Caco-2 (cell line): ENCODE results near the gene RPS6KA2. TPM values are rescaled to one million over a fixed set of nuclear protein-coding genes. Genes with fewer than 3 reads are reported as not detected.

Source experiments
- BruUV-seq: library from RNA; stranded (reverse); fragments of 400-500 nt; replicated peaks from 2 replicates; lab custom pipeline; 2021; lab: Mats Ljungman, UMichigan
- CTCF ChIA-PET: fragments of 300-600 bp; sonication (Branson Sonifier 250); formaldehyde crosslinking; loops from one replicate; lab custom pipeline; 2022; ENCODE audit warnings: antibody characterized with exemption; lab: Charles Lee
- POLR2A ChIA-PET: fragments of 300-600 bp; sonication (Branson Sonifier 250); formaldehyde crosslinking; loops from one replicate; lab custom pipeline; 2022; ENCODE audit warnings: antibody characterized with exemption; lab: Charles Lee
- DNase-seq, 2 experiments: peaks; one replicate each; pipeline versions ENCODE4 v3.0.0 to v3.0.0-alpha.2; 2020 to 2022
- H3K27me3 ChIP-seq: replicated peaks from 2 replicates; pipeline ENCODE4 v1.6.0; 2011; ENCODE audit warnings: low read length; ENCODE audit not compliant: control insufficient read depth, insufficient read depth
- H3K36me3 ChIP-seq: 2 replicates; pipeline ENCODE4 v1.5.1; 2011; ENCODE audit warnings: low read length; ENCODE audit not compliant: control insufficient read depth, insufficient read depth
- H3K4me1 ChIP-seq: fragments of 250-450 bp; sonication (Bioruptor Pico); 2 replicates; pipeline ENCODE4 v1.5.1; 2020; ENCODE audit warnings: mild to moderate bottlenecking
- H3K4me3 ChIP-seq: 2 replicates; pipeline ENCODE4 v1.5.1; 2011; ENCODE audit warnings: low read depth, mild to moderate bottlenecking, control low read depth, low read length
- H3K9me3 ChIP-seq: fragments of 250-450 bp; sonication (Bioruptor Pico); 2 replicates; pipeline ENCODE4 v1.5.1; 2020; ENCODE audit warnings: mild to moderate bottlenecking, moderate library complexity
- H3K27ac Mint-ChIP-seq: one replicate; pipeline ENCODE4 v1.8.0; 2022; ENCODE audit warnings: mixed read lengths; ENCODE audit not compliant: unreplicated experiment
- H3K27me3 Mint-ChIP-seq: one replicate; pipeline ENCODE4 v1.8.0; 2022; ENCODE audit warnings: mixed read lengths; ENCODE audit not compliant: insufficient read depth, unreplicated experiment
- H3K36me3 Mint-ChIP-seq: one replicate; pipeline ENCODE4 v1.8.0; 2022; ENCODE audit warnings: mild to moderate bottlenecking, mixed read lengths; ENCODE audit not compliant: insufficient read depth, unreplicated experiment
- H3K4me1 Mint-ChIP-seq: one replicate; pipeline ENCODE4 v1.8.0; 2022; ENCODE audit warnings: low read depth, mixed read lengths; ENCODE audit not compliant: unreplicated experiment
- H3K4me3 Mint-ChIP-seq: one replicate; pipeline ENCODE4 v1.8.0; 2022; ENCODE audit warnings: mild to moderate bottlenecking, moderate library complexity, mixed read lengths; ENCODE audit not compliant: unreplicated experiment
- H3K9me3 Mint-ChIP-seq: one replicate; pipeline ENCODE4 v1.8.0; 2022; ENCODE audit warnings: mixed read lengths; ENCODE audit not compliant: unreplicated experiment
- intact Hi-C: fragments of 100-400 bp; cut with micrococcal nuclease; formaldehyde crosslinking; loops from one replicate; pipeline ENCODE4 v1.10.0; 2022; ENCODE audit not compliant: unreplicated experiment
- total RNA-seq: library from RNA; stranded (reverse); gene quantifications from 2 replicates; pipeline ENCODE4 v1.2.3, GENCODE V29; 2022
- TF ChIP-seq, protein P1 (sequence below), 2 experiments: fragments of 200-600 bp in 1 of 2; IDR thresholded peaks; 1 replicate in 1 of 2; 2 replicates in 1 of 2; pipeline versions ENCODE4 v1.5.1 to v1.8.0; 2011 to 2022; ENCODE audit warnings: antibody characterized with exemption in 1 of 2, control low read depth in 1 of 2, inconsistent platforms in 1 of 2, low read depth in 1 of 2, low read length in 1 of 2, mild to moderate bottlenecking in 1 of 2, moderate library complexity in 1 of 2; ENCODE audit not compliant: insufficient read depth in 1 of 2, severe bottlenecking in 1 of 2, unreplicated experiment in 1 of 2

RPS6KA2 gene
- total RNA-seq, 1 experiment from 2014 or later, result 5.6 TPM

DNA sequence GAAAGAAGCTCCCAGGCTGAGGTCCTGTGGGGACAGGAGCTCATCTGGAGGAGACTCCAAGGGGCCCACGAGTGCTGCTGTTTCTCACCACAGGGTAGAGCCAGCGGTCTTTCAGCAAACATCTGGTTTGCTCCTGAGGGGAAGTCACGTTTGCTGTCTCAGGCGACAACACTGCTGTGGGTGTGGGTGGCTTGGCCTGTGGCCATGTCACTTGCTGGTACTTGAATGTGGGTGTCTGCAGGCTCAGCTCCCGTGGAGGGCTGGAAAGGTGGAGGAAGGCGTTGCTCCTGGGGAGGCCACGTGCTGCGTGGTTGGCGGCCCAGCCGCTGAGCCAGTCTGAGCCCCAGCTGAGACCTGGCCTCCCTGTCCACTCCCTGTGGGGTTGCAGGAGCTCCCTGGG lies 191.5 kb downstream of the RPS6KA2 start:
- ChIA-PET POLR2A (no interaction called here), CTCF (no interaction called here)
- Mint-ChIP-seq H3K27me3 (peaks cover 8% of the 10 kb centered on the region), H3K27ac (no peak overlapping the region), H3K4me3 (no peak overlapping the region), H3K9me3 (no peaks in the 10 kb centered on the region), H3K36me3 (no peaks in the 10 kb centered on the region), H3K4me1 (no peaks in the 10 kb centered on the region)
- TF ChIP-seq, protein P1, sequence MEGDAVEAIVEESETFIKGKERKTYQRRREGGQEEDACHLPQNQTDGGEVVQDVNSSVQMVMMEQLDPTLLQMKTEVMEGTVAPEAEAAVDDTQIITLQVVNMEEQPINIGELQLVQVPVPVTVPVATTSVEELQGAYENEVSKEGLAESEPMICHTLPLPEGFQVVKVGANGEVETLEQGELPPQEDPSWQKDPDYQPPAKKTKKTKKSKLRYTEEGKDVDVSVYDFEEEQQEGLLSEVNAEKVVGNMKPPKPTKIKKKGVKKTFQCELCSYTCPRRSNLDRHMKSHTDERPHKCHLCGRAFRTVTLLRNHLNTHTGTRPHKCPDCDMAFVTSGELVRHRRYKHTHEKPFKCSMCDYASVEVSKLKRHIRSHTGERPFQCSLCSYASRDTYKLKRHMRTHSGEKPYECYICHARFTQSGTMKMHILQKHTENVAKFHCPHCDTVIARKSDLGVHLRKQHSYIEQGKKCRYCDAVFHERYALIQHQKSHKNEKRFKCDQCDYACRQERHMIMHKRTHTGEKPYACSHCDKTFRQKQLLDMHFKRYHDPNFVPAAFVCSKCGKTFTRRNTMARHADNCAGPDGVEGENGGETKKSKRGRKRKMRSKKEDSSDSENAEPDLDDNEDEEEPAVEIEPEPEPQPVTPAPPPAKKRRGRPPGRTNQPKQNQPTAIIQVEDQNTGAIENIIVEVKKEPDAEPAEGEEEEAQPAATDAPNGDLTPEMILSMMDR (IDR thresholded peaks at IDR 0.05; ENCODE audit: insufficient read depth in 1 of 2, low read depth in 1 of 2, low read length in 1 of 2, severe bottlenecking in 1 of 2, unreplicated experiment in 1 of 2), result no peak
- no peaks in the 10 kb centered on the region; the same call in 1 of the 2 replicates for H3K27me3 ChIP-seq
- no peaks in the 10 kb centered on the region for H3K36me3 ChIP-seq
- no peak overlapping the region for H3K4me3 ChIP-seq
- intact Hi-C loops, result loop anchor here (10.0 kb wide), 1 partner anchor 329 kb away; no protein-coding TSS in a partner anchor
- no peaks in the 10 kb centered on the region for H3K4me1 ChIP-seq
- H3K9me3 ChIP-seq, result no peaks in the 10 kb centered on the region
- BruUV-seq, result no TSS peak
- DNase-seq, result no peak

DNA sequence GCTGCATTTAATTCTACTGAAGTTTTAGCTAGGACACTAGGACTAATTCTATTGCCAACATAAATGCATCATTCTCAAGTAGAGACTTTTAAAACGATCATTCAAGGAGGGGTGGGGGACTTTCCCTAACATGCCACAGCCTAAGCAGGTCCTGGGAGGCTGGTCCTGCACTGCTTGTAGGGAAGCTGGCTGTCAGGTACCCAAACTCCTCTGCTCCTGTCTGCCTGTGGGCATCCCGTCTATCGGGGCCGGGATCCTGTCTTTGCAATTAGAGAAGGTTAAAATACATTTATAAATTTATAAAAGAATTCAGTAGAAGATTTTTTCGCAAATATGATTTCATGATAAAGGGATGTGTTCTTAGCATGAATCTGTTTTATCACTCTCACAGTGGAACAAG lies 192.7 kb downstream of the RPS6KA2 start:
- intact Hi-C loops, result loop anchor here (10.0 kb wide), 1 partner anchor 330 kb away; no protein-coding TSS in a partner anchor
- H3K4me3 ChIP-seq, result no peak overlapping the region
- BruUV-seq, result no TSS peak
- H3K4me1 ChIP-seq, result no peaks in the 10 kb centered on the region
- ChIA-PET CTCF (no interaction called here), POLR2A (no interaction called here)
- H3K9me3 ChIP-seq, result no peaks in the 10 kb centered on the region
- H3K4me3 Mint-ChIP-seq, result no peak overlapping the region
- DNase-seq, result no peak
- H3K36me3 Mint-ChIP-seq, result no peaks in the 10 kb centered on the region
- no peaks in the 10 kb centered on the region for H3K9me3 Mint-ChIP-seq
- TF ChIP-seq, protein P1 (IDR thresholded peaks at IDR 0.05; ENCODE audit: insufficient read depth in 1 of 2, low read depth in 1 of 2, low read length in 1 of 2, severe bottlenecking in 1 of 2, unreplicated experiment in 1 of 2), result no peak
- no peak overlapping the region for H3K27ac Mint-ChIP-seq
- H3K27me3 ChIP-seq, result no peaks in the 10 kb centered on the region
- H3K36me3 ChIP-seq, result no peaks in the 10 kb centered on the region
- H3K27me3 Mint-ChIP-seq, result peaks cover 5% of the 10 kb centered on the region
- no peaks in the 10 kb centered on the region for H3K4me1 Mint-ChIP-seq

- ChIA-PET CTCF (no interaction called here), POLR2A (no interaction called here)
- DNase-seq, result no peak
- TF ChIP-seq, protein P1 (IDR thresholded peaks at IDR 0.05; ENCODE audit: insufficient read depth in 1 of 2, low read depth in 1 of 2, low read length in 1 of 2, severe bottlenecking in 1 of 2, unreplicated experiment in 1 of 2), result no peak
- no peaks in the 10 kb centered on the region for H3K9me3 ChIP-seq
- BruUV-seq, result no TSS peak
- Mint-ChIP-seq H3K27me3 (peaks cover 5% of the 10 kb centered on the region), H3K36me3 (no peaks in the 10 kb centered on the region), H3K4me3 (no peak overlapping the region), H3K9me3 (no peaks in the 10 kb centered on the region), H3K4me1 (no peaks in the 10 kb centered on the region), H3K27ac (no peak overlapping the region)
- H3K27me3 ChIP-seq, result no peaks in the 10 kb centered on the region
- H3K36me3 ChIP-seq, result no peaks in the 10 kb centered on the region
- H3K4me1 ChIP-seq, result no peaks in the 10 kb centered on the region
- intact Hi-C loops, result loop anchor here (1.0 to 10.0 kb wide), 2 partner anchors 13 to 332 kb away; no protein-coding TSS in a partner anchor
- H3K4me3 ChIP-seq, result no peak overlapping the region
Measured at GRCh38 chr6:166433096-166433495, 194.0 kb downstream of the RPS6KA2 start.
